DND-41 (cell line): Measurements from ENCODE around the gene SHTN1.

Experiments used
- ATAC-seq: fragments of 200-7000 bp; cut with Tn5 transposase; 3 replicates; pipeline ENCODE4 v1.9.1; 2021; ENCODE audit warnings: low read depth; ENCODE audit not compliant: insufficient read depth
- DNase-seq: peaks from one replicate; pipeline ENCODE4 v3.0.0-alpha.2; 2020
- H2AFZ ChIP-seq: 2 replicates; pipeline ENCODE4 v1.6.0; 2012; ENCODE audit warnings: low read depth, low read length
- H3K27ac ChIP-seq: 2 replicates; pipeline ENCODE4 v1.5.1; 2012; ENCODE audit warnings: low read length, inconsistent platforms
- H3K27me3 ChIP-seq: fragments of 200-600 bp; sonication (generic); 2 replicates; pipeline ENCODE4 v1.6.0; 2012; ENCODE audit warnings: low read length, mild to moderate bottlenecking, inconsistent platforms; ENCODE audit not compliant: insufficient read depth, poor library complexity
- H3K36me3 ChIP-seq: 2 replicates; pipeline ENCODE4 v1.5.1; 2012; ENCODE audit warnings: low read length, inconsistent platforms; ENCODE audit not compliant: insufficient read depth
- H3K4me1 ChIP-seq: 2 replicates; pipeline ENCODE4 v1.5.1; 2012; ENCODE audit warnings: mild to moderate bottlenecking, low read length; ENCODE audit not compliant: insufficient read depth
- H3K4me2 ChIP-seq: 2 replicates; pipeline ENCODE4 v1.6.0; 2012; ENCODE audit warnings: mild to moderate bottlenecking, moderate library complexity, low read length, inconsistent platforms; ENCODE audit not compliant: insufficient read depth
- H3K4me3 ChIP-seq, 2 experiments: fragments of 200-600 bp in 1 of 2; shearing (Covaris generic) in 1 of 2; 2 replicates each; pipeline ENCODE4 v1.5.1; 2012 to 2016; ENCODE audit warnings: inconsistent platforms in 2 of 2, low read length in 2 of 2, mild to moderate bottlenecking in 2 of 2, low read depth in 1 of 2, moderate library complexity in 1 of 2
- H3K79me2 ChIP-seq: 2 replicates; pipeline ENCODE4 v1.6.0; 2012; ENCODE audit warnings: low read length, inconsistent platforms; ENCODE audit not compliant: insufficient read depth
- H3K9ac ChIP-seq: 2 replicates; pipeline ENCODE4 v1.6.0; 2012; ENCODE audit warnings: low read depth, mild to moderate bottlenecking, inconsistent platforms, low read length, moderate library complexity
- H3K9me3 ChIP-seq: 2 replicates; pipeline ENCODE4 v1.5.1; 2012; ENCODE audit warnings: low read length, moderate library complexity, mild to moderate bottlenecking, inconsistent platforms; ENCODE audit not compliant: insufficient read depth, severe bottlenecking
- H4K20me1 ChIP-seq: 2 replicates; pipeline ENCODE4 v1.6.0; 2012; ENCODE audit warnings: low read length; ENCODE audit not compliant: insufficient read depth
- EZH2 ChIP-seq: IDR thresholded peaks from 3 replicates; pipeline ENCODE4 v1.6.1; 2012; ENCODE audit warnings: borderline replicate concordance, low read depth, mild to moderate bottlenecking, moderate library complexity, low read length, inconsistent platforms; ENCODE audit not compliant: severe bottlenecking
- TF ChIP-seq, protein P1 (sequence below): IDR thresholded peaks from 2 replicates; pipeline ENCODE4 v1.5.1; 2012; ENCODE audit warnings: borderline replicate concordance, low read length, moderate library complexity, mild to moderate bottlenecking; ENCODE audit not compliant: poor library complexity, severe bottlenecking; ENCODE audit errors: extremely low read depth

Gene SHTN1

DNA sequence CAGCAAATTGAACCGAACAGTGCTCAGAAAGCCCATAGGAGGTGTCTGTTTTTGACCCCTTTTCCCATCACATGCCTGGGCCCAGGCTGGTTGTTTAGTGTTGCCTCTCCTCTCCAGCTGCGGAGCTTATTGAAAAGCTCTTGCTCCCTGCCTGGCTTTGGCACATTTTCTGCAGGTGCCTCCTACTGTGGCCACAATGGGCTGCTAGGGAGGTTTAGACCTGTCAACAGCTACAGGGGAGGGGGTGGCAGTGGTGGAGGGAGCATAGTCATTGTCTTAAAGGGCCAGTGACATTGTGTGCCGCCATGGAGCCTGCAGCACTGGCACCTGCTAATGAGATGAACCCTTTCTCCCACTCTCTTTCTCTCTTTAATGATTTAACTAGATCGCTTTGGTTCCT, 168.9 kb downstream of the SHTN1 start:
- H3K36me3 ChIP-seq: no peaks in the 10 kb centered on the region
- H3K4me3 ChIP-seq: no peak overlapping the region
- no peaks in the 10 kb centered on the region for H3K79me2 ChIP-seq
- DNase-seq (no peak), ATAC-seq (no peak)
- H3K9me3 ChIP-seq: no peaks in the 10 kb centered on the region
- H3K27me3 ChIP-seq: peaks cover 4% of the 10 kb centered on the region
- H3K9ac ChIP-seq: no peak overlapping the region
- no peak overlapping the region for H3K27ac ChIP-seq
- TF ChIP-seq EZH2: no peak
- TF ChIP-seq, protein P1, sequence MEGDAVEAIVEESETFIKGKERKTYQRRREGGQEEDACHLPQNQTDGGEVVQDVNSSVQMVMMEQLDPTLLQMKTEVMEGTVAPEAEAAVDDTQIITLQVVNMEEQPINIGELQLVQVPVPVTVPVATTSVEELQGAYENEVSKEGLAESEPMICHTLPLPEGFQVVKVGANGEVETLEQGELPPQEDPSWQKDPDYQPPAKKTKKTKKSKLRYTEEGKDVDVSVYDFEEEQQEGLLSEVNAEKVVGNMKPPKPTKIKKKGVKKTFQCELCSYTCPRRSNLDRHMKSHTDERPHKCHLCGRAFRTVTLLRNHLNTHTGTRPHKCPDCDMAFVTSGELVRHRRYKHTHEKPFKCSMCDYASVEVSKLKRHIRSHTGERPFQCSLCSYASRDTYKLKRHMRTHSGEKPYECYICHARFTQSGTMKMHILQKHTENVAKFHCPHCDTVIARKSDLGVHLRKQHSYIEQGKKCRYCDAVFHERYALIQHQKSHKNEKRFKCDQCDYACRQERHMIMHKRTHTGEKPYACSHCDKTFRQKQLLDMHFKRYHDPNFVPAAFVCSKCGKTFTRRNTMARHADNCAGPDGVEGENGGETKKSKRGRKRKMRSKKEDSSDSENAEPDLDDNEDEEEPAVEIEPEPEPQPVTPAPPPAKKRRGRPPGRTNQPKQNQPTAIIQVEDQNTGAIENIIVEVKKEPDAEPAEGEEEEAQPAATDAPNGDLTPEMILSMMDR: no peak
- no peaks in the 10 kb centered on the region for H3K4me1 ChIP-seq
- H3K4me2 ChIP-seq: no peak overlapping the region
- no peak overlapping the region for H2AFZ ChIP-seq
- H4K20me1 ChIP-seq: no peaks in the 10 kb centered on the region

DNA sequence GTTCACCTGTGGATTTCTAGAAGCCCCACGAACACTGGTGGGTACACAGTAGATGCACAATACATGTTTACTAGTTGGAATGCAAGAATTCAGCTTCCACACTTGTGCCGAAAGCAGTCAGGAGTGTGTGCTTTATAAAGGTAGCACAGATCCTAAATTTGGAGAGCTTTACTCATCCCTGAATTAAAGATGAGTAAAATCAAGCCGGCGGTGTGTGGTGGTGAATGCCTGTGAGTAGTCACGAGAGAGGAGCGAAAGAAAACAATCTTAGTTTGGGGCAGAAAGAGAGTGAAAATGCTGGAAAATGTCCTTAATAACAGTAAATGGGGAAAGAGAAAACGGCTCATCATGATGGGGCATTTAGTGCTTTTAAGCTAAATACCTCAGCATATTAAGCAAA, 169.3 kb downstream of the SHTN1 start:
- no peaks in the 10 kb centered on the region for H4K20me1 ChIP-seq
- ATAC-seq (no peak), DNase-seq (no peak)
- H2AFZ ChIP-seq: no peak overlapping the region
- no peaks in the 10 kb centered on the region for H3K9me3 ChIP-seq
- no peak overlapping the region for H3K27ac ChIP-seq
- no peak overlapping the region for H3K9ac ChIP-seq
- H3K4me2 ChIP-seq: no peak overlapping the region
- peaks cover 4% of the 10 kb centered on the region for H3K27me3 ChIP-seq
- H3K36me3 ChIP-seq: no peaks in the 10 kb centered on the region
- no peaks in the 10 kb centered on the region for H3K4me1 ChIP-seq
- TF ChIP-seq EZH2: no peak
- TF ChIP-seq, protein P1: no peak
- H3K79me2 ChIP-seq: no peaks in the 10 kb centered on the region
- no peak overlapping the region for H3K4me3 ChIP-seq

DNA sequence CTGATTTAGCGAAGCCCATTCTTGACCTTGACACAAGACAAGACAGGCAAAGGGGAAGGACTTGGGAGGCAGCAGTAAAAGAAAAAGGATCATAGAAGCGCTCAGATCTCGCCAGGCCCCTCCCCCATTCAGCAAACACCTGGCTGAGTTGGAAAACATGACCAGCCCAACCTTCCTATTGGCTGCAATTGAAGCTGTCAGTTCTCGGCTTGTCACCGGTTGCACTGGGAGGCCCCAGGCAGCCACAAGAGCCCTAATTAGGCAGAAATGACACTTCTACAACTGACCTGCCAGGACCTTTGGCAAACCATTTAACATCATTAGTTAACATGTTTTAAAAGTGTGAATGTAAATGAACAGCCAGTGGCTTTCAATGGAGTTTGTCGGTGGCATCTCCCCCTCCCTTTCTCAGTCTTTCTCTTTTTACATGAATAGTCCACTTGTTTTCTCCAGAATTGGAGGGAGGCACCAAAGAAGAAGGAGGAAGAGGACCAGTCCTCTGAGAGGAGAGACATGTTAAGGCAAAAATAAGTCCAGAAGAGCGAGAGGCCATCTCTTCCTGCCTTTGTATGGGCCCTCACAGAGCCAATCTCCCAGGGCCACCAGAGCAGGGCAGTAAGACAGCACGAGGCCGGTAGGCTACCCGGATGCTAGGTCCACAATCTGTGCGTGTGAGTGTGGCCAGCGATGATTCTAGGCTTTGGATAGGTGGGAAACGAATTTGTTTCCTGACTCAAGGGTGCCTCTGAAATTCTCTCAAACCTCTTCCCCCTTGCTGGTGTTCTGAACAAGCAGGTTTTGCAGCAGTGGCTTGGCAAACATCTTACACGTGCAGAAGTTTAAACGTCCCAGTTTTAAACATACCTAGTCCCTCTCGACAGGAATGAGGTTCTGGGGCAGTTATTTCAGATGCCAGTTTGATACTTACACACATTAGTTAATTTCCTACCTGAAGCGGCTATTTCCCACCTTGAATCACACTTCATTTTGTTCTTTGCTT, 170.7 kb downstream of the SHTN1 start:
- DNase-seq (no peak), ATAC-seq (no peak)
- H3K27ac ChIP-seq: no peak overlapping the region
- H3K36me3 ChIP-seq: no peaks in the 10 kb centered on the region
- peaks cover 4% of the 10 kb centered on the region for H3K27me3 ChIP-seq
- H3K4me1 ChIP-seq: no peaks in the 10 kb centered on the region
- no peaks in the 10 kb centered on the region for H3K79me2 ChIP-seq
- H3K4me2 ChIP-seq: no peak overlapping the region
- H3K9me3 ChIP-seq: no peaks in the 10 kb centered on the region
- H2AFZ ChIP-seq: no peak overlapping the region
- no peak overlapping the region for H3K9ac ChIP-seq
- TF ChIP-seq EZH2: no peak
- TF ChIP-seq, protein P1: no peak
- H3K4me3 ChIP-seq: no peak overlapping the region
- no peaks in the 10 kb centered on the region for H4K20me1 ChIP-seq
